ENCODE results near the gene CEP170.
"Not testable (repeated sequence)": the region's sequence is repeated elsewhere in the genome, so short reads cannot be mapped to it uniquely, and the experiment has no call there.

DNA sequence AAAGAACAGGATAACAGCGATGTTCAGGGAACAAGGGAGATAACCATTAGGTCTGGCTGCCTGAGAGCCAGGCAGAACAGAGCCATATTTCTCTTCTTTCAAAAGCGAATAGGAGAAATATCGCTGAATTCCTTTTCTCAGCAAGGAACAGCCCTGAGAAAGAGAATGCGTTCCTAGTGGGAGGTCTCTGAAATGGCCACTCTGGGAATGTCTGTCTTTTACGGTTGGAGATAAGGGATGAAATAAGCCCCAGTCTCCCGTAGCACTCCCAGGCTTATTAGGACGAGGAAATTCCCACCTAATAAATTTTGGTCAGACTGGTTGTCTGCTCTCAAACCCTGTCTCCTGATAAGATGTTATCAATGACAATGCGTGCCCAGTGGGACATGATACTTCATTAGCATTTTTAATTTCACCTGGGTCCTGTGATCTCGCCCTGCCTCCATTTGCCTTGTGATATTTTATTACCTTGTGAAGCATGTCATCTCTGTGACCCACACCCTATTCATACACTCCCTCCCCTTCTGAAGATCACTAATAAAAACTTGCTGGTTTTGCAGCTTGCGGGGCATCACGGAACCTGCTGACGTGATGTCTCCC is 39.7 kb downstream of the CEP170 start:
- not testable (repeated sequence) for TF ChIP-seq EZH2 (IDR thresholded peaks at IDR 0.05; ENCODE audit: low read depth, unreplicated experiment); EZH2phosphoT487 (IDR thresholded peaks at IDR 0.05; ENCODE audit: unreplicated experiment); ZNF114 (CRISPR knock-in tag; IDR thresholded peaks at IDR 0.05); JUNB (IDR thresholded peaks at IDR 0.05; ENCODE audit: unreplicated experiment); POLR2AphosphoS5 (IDR thresholded peaks at IDR 0.05; ENCODE audit: low read depth); CREB1 (CRISPR knock-in tag; IDR thresholded peaks at IDR 0.05; ENCODE audit: low read depth); STAT1 (IDR thresholded peaks at IDR 0.05; ENCODE audit: unreplicated experiment); NANOG (IDR thresholded peaks at IDR 0.05; ENCODE audit: borderline replicate concordance)
- TF ChIP-seq, protein P1, sequence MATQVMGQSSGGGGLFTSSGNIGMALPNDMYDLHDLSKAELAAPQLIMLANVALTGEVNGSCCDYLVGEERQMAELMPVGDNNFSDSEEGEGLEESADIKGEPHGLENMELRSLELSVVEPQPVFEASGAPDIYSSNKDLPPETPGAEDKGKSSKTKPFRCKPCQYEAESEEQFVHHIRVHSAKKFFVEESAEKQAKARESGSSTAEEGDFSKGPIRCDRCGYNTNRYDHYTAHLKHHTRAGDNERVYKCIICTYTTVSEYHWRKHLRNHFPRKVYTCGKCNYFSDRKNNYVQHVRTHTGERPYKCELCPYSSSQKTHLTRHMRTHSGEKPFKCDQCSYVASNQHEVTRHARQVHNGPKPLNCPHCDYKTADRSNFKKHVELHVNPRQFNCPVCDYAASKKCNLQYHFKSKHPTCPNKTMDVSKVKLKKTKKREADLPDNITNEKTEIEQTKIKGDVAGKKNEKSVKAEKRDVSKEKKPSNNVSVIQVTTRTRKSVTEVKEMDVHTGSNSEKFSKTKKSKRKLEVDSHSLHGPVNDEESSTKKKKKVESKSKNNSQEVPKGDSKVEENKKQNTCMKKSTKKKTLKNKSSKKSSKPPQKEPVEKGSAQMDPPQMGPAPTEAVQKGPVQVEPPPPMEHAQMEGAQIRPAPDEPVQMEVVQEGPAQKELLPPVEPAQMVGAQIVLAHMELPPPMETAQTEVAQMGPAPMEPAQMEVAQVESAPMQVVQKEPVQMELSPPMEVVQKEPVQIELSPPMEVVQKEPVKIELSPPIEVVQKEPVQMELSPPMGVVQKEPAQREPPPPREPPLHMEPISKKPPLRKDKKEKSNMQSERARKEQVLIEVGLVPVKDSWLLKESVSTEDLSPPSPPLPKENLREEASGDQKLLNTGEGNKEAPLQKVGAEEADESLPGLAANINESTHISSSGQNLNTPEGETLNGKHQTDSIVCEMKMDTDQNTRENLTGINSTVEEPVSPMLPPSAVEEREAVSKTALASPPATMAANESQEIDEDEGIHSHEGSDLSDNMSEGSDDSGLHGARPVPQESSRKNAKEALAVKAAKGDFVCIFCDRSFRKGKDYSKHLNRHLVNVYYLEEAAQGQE (IDR thresholded peaks at IDR 0.05; ENCODE audit: unreplicated experiment) = not testable (repeated sequence)
- TF ChIP-seq, protein P2, sequence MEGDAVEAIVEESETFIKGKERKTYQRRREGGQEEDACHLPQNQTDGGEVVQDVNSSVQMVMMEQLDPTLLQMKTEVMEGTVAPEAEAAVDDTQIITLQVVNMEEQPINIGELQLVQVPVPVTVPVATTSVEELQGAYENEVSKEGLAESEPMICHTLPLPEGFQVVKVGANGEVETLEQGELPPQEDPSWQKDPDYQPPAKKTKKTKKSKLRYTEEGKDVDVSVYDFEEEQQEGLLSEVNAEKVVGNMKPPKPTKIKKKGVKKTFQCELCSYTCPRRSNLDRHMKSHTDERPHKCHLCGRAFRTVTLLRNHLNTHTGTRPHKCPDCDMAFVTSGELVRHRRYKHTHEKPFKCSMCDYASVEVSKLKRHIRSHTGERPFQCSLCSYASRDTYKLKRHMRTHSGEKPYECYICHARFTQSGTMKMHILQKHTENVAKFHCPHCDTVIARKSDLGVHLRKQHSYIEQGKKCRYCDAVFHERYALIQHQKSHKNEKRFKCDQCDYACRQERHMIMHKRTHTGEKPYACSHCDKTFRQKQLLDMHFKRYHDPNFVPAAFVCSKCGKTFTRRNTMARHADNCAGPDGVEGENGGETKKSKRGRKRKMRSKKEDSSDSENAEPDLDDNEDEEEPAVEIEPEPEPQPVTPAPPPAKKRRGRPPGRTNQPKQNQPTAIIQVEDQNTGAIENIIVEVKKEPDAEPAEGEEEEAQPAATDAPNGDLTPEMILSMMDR (conservative IDR thresholded peaks at IDR 0.05; ENCODE audit: low read depth in 2 of 2) = not testable (repeated sequence)
- TF ChIP-seq, protein P3, sequence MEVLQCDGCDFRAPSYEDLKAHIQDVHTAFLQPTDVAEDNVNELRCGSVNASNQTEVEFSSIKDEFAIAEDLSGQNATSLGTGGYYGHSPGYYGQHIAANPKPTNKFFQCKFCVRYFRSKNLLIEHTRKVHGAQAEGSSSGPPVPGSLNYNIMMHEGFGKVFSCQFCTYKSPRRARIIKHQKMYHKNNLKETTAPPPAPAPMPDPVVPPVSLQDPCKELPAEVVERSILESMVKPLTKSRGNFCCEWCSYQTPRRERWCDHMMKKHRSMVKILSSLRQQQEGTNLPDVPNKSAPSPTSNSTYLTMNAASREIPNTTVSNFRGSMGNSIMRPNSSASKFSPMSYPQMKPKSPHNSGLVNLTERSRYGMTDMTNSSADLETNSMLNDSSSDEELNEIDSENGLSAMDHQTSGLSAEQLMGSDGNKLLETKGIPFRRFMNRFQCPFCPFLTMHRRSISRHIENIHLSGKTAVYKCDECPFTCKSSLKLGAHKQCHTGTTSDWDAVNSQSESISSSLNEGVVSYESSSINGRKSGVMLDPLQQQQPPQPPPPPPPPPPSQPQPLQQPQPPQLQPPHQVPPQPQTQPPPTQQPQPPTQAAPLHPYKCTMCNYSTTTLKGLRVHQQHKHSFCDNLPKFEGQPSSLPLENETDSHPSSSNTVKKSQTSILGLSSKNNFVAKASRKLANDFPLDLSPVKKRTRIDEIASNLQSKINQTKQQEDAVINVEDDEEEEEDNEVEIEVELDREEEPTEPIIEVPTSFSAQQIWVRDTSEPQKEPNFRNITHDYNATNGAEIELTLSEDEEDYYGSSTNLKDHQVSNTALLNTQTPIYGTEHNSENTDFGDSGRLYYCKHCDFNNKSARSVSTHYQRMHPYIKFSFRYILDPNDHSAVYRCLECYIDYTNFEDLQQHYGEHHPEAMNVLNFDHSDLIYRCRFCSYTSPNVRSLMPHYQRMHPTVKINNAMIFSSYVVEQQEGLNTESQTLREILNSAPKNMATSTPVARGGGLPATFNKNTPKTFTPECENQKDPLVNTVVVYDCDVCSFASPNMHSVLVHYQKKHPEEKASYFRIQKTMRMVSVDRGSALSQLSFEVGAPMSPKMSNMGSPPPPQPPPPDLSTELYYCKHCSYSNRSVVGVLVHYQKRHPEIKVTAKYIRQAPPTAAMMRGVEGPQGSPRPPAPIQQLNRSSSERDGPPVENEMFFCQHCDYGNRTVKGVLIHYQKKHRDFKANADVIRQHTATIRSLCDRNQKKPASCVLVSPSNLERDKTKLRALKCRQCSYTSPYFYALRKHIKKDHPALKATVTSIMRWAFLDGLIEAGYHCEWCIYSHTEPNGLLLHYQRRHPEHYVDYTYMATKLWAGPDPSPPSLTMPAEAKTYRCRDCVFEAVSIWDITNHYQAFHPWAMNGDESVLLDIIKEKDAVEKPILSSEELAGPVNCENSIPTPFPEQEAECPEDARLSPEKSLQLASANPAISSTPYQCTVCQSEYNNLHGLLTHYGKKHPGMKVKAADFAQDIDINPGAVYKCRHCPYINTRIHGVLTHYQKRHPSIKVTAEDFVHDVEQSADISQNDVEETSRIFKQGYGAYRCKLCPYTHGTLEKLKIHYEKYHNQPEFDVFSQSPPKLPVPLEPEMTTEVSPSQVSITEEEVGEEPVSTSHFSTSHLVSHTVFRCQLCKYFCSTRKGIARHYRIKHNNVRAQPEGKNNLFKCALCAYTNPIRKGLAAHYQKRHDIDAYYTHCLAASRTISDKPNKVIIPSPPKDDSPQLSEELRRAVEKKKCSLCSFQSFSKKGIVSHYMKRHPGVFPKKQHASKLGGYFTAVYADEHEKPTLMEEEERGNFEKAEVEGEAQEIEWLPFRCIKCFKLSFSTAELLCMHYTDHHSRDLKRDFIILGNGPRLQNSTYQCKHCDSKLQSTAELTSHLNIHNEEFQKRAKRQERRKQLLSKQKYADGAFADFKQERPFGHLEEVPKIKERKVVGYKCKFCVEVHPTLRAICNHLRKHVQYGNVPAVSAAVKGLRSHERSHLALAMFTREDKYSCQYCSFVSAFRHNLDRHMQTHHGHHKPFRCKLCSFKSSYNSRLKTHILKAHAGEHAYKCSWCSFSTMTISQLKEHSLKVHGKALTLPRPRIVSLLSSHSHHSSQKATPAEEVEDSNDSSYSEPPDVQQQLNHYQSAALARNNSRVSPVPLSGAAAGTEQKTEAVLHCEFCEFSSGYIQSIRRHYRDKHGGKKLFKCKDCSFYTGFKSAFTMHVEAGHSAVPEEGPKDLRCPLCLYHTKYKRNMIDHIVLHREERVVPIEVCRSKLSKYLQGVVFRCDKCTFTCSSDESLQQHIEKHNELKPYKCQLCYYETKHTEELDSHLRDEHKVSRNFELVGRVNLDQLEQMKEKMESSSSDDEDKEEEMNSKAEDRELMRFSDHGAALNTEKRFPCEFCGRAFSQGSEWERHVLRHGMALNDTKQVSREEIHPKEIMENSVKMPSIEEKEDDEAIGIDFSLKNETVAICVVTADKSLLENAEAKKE (CRISPR knock-in tag; IDR thresholded peaks at IDR 0.05) = not testable (repeated sequence)
- TF ChIP-seq, protein P4, sequence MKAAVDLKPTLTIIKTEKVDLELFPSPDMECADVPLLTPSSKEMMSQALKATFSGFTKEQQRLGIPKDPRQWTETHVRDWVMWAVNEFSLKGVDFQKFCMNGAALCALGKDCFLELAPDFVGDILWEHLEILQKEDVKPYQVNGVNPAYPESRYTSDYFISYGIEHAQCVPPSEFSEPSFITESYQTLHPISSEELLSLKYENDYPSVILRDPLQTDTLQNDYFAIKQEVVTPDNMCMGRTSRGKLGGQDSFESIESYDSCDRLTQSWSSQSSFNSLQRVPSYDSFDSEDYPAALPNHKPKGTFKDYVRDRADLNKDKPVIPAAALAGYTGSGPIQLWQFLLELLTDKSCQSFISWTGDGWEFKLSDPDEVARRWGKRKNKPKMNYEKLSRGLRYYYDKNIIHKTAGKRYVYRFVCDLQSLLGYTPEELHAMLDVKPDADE (IDR thresholded peaks at IDR 0.05) = not testable (repeated sequence)

Measured in GM23338 (cell line).